NB4 (cell line): ENCODE data around the gene GOLT1A.

Source experiments
- DNase-seq: peaks from one replicate; pipeline ENCODE4 v3.0.0; 2010; ENCODE audit warnings: low read depth
- H3K4me3 ChIP-seq: one replicate; pipeline ENCODE4 v1.5.1; 2011; ENCODE audit warnings: mild to moderate bottlenecking, low read depth, low read length, moderate library complexity
- MYC ChIP-seq: IDR thresholded peaks from 2 replicates; pipeline ENCODE4 v1.6.1; 2011; ENCODE audit warnings: low read depth, low read length
- POLR2A ChIP-seq: IDR thresholded peaks from 2 replicates; pipeline ENCODE4 v1.6.1; 2011; ENCODE audit warnings: mild to moderate bottlenecking; ENCODE audit not compliant: insufficient read length; ENCODE audit errors: extremely low read depth
- TF ChIP-seq, protein P1 (sequence below): IDR thresholded peaks from 2 replicates; pipeline ENCODE4 v1.6.1; 2011; ENCODE audit warnings: low read depth, low read length
- TF ChIP-seq, protein P2 (sequence below): IDR thresholded peaks from one replicate; pipeline ENCODE4 v1.5.1; 2012; ENCODE audit warnings: low read depth, low read length

Gene GOLT1A

DNA sequence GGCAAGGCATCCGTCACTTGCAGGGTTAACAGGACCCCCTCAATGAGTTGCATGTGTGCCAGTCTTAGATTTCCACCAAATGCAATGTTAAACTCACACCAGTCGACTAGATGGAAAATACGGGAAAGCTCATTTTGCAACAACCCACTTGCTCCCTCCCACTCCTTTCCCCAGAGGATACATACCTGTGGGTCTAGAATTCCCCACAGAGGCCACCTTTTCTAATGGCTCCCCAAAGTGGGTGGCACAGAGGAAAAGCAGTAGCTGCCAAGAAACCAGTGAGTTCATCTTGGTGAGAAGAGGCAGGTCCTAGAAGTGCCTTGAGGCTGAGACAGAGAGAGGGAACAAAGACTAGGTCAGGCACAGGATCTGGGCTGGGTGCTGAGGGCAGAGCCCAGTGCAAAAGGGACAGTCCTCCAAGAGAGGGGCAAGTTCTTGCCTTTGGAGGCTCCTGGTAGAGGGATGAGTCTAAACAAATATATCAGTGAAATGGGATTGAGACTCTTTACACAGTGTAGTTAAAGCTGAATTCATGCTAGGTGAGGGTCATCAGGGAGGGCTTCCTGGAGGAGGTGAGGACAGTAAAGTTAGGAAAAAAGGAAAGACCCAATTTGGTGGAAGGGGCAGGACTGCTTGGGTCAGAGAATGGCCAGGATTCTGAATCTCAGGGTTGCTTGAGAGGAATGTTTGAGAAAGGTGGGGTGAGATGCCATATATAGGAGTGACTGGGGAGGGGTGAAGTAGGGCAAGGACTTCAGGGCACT lies 21.0 kb downstream of the GOLT1A start:
- no peak for DNase-seq
- TF ChIP-seq POLR2A (no peak), MYC (no peak)
- TF ChIP-seq, protein P1, sequence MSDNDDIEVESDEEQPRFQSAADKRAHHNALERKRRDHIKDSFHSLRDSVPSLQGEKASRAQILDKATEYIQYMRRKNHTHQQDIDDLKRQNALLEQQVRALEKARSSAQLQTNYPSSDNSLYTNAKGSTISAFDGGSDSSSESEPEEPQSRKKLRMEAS = no peak
- TF ChIP-seq, protein P2, sequence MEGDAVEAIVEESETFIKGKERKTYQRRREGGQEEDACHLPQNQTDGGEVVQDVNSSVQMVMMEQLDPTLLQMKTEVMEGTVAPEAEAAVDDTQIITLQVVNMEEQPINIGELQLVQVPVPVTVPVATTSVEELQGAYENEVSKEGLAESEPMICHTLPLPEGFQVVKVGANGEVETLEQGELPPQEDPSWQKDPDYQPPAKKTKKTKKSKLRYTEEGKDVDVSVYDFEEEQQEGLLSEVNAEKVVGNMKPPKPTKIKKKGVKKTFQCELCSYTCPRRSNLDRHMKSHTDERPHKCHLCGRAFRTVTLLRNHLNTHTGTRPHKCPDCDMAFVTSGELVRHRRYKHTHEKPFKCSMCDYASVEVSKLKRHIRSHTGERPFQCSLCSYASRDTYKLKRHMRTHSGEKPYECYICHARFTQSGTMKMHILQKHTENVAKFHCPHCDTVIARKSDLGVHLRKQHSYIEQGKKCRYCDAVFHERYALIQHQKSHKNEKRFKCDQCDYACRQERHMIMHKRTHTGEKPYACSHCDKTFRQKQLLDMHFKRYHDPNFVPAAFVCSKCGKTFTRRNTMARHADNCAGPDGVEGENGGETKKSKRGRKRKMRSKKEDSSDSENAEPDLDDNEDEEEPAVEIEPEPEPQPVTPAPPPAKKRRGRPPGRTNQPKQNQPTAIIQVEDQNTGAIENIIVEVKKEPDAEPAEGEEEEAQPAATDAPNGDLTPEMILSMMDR = no peak

DNA sequence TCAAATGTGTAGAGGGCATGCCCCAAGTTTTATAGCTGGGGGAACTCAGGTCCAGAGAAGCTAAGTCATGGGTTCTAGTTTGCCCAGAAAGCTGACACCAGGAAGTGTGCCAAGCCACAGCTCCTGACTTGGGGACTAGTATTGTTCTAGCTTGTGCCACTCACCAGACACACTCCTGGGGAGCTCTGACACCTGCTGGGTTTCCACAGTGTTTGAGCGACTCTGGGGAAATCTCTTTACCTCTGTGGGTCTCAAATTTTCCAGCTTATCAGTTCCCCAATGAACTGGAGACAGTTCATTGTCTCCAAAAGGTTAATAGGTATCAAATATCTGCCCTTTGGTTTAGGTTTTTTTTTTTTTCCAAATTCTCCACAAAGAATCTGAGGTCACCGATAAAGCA lies 21.7 kb downstream of the GOLT1A start:
- TF ChIP-seq, protein P1 = no peak
- TF ChIP-seq MYC (no peak), POLR2A (no peak)
- TF ChIP-seq, protein P2 = no peak
- DNase-seq = no peak
- no peak overlapping the region for H3K4me3 ChIP-seq

More for the DNA sequence above, 21.0 kb downstream of the GOLT1A start:
- H3K4me3 ChIP-seq = no peak overlapping the region

DNA sequence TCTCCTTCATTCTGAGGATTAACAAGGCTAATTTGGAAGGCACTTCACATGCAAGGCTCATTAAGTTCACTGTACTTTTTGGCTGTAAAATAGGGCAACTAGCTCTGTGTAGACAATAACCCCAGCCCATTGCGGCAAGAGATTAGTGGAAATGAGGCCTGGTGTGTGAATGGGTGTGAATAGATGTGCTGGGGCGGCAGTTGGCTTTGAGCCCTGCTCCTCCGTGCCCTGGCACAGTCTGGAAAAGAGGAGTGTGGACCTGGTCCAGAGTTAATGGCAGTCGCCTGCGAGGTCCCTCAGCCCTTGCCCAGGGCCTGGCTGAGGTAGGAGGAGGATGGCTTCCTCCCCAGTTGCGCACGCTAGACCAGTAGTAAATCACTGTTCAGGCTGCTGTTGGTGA lies 22.3 kb downstream of the GOLT1A start:
- TF ChIP-seq, protein P2 = no peak
- TF ChIP-seq MYC (no peak), POLR2A (no peak)
- TF ChIP-seq, protein P1 = no peak
- H3K4me3 ChIP-seq = no peak overlapping the region
- DNase-seq = no peak

DNA sequence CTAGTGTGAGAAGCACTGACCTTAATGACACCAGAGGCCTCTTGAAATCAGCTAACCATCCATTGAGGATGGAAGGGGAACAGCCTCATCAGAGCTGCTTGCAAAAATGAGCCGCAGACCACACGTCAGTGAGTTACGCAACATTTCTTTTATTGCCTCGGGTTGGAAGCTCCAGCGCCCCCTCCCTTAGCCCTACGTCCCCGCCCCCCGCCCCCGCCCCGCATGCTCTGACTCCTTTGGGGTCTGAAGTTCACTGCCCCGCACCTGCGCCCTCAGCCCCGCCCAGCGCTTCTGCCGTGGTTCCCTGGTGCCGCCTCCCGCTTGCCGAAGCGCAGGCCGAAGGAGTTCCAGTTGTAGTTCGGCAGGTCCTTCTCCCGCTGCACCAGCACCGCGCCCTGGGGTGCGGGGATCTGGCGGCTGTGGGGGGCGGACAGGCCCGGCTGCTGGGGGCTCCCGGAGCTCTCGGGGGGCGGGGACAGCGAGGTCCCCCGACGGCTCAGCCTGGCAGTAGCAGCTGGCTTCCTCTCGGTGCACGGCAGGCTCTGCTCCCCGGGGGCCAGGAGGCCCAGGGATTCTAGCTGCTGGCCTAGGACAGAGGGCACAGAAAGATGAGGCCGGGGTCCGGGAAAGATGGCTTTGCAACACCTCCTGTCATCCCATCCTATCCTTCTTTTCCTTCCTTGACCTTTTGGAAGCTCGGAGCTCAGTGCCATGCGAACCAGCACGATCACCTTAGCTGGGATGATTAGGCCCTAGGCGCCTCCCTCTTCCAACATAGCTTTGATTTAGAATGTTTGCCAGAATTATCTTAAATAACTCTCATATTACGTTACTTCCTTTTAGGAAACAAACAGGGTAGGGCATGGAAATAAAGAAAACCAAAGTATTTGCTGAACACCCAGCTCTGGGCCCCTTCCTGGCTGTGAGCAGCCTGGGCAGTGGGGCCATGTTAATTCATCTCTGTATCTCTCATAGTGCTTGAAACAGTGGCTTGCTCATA lies 23.3 kb downstream of the GOLT1A start:
- TF ChIP-seq, protein P1 = peak; percentile 62
- TF ChIP-seq, protein P2 = no peak
- TF ChIP-seq POLR2A (no peak), MYC (peak; percentile 77)
- H3K4me3 ChIP-seq = no peak overlapping the region
- peak; percentile 93 for DNase-seq

DNA sequence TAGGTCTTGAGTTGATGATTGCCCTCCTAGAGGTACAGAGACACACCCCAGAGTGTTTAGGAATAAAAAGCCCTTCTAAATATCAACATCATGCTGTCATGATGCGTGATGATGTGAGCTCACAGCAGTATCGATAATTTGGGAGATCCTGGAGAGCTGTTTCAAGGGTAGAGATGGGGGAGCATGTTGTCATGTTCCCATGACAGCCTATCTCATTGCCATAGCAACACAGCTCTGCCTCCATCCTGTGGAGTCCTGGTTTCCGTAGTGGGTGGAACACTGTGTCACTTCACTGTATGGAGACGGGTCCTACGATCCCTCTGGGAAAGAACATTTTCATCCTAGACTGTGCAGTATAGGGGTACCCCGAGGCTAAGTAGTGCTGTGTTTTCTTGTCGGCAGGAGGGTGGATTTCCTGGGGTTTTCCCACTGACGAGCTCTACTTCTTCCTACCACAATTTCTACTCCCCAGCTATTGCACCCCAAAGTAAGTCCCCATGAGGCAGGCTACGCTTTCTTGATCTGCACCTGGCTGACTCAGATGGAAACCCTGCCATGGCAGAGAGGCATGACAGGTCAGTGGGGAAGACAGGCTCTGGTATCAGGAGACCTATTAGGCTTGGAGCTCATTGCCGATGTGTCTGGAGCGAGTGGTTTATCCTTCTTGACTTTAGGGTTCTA lies 24.7 kb downstream of the GOLT1A start:
- TF ChIP-seq, protein P2 = no peak
- no peak for TF ChIP-seq POLR2A
- TF ChIP-seq, protein P1 = no peak
- no peak for TF ChIP-seq MYC
- DNase-seq = no peak
- H3K4me3 ChIP-seq = no peak overlapping the region
